ENCODE results near the gene KLHL33. TPM values are rescaled to one million over a fixed set of nuclear protein-coding genes. Genes with fewer than 3 reads are reported as not detected.

The KLHL33 gene
- total and polyA plus RNA-seq, 2 experiments from 2014 or later: 0.05 TPM; not detected in 1

GRCh38 chr14:20380681-20381080 is 55.3 kb downstream of the KLHL33 start:
- Histone ChIP-seq H3K27ac (no peak overlapping the region), H3K4me1 (ENCODE audit: insufficient read depth) (peaks cover 17% of the 10 kb centered on the region), H4K20me1 (ENCODE audit: insufficient read depth, poor library complexity, severe bottlenecking) (no peaks in the 10 kb centered on the region), H2AFZ (no peak overlapping the region), H3K9me2 (replicated peaks; ENCODE audit: insufficient read depth) (no peaks in the 10 kb centered on the region), H3K4me3 (no peak overlapping the region), H3K79me2 (no peaks in the 10 kb centered on the region), H3K27me3 (no peaks in the 10 kb centered on the region), H3K36me3 (replicated peaks; ENCODE audit: insufficient read depth, low read depth) (no peaks in the 10 kb centered on the region), H3K4me2 (no peak overlapping the region), H3K9me3 (ENCODE audit: low read depth) (no peaks in the 10 kb centered on the region)
- TF ChIP-seq, protein P1, sequence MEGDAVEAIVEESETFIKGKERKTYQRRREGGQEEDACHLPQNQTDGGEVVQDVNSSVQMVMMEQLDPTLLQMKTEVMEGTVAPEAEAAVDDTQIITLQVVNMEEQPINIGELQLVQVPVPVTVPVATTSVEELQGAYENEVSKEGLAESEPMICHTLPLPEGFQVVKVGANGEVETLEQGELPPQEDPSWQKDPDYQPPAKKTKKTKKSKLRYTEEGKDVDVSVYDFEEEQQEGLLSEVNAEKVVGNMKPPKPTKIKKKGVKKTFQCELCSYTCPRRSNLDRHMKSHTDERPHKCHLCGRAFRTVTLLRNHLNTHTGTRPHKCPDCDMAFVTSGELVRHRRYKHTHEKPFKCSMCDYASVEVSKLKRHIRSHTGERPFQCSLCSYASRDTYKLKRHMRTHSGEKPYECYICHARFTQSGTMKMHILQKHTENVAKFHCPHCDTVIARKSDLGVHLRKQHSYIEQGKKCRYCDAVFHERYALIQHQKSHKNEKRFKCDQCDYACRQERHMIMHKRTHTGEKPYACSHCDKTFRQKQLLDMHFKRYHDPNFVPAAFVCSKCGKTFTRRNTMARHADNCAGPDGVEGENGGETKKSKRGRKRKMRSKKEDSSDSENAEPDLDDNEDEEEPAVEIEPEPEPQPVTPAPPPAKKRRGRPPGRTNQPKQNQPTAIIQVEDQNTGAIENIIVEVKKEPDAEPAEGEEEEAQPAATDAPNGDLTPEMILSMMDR (IDR thresholded peaks at IDR 0.05; ENCODE audit: poor library complexity): no peak
- 94% methylated on average over 6 of the region's 6 CpGs for WGBS (ENCODE audit: low lambda C conversion rate, missing lambda C conversion rate)
- no peak for DNase-seq (ENCODE audit: low spot score)

DNA sequence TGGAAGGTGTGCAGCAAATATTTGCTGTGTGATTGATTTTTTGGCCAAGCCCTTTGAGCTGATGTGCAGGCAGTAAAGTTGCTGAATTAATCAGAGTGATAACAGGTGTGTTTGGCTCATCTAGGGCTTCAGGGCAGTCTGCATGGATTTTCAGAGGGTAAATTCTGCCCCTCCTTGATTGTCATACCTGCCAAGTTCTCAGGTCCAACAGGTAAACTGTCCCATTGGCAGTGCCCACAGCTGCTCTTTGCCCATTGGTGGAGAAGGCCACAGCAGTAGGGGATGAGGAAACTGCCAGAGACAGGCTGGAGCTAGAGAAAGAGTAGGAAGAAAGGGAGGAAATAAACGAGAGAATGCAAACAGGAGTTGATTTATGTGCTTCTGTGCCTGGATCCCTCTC is 56.2 kb downstream of the KLHL33 start:
- no peak for DNase-seq (ENCODE audit: low spot score)
- 80% methylated on average over 1 of the region's 1 CpG for WGBS (ENCODE audit: low lambda C conversion rate, missing lambda C conversion rate)
- TF ChIP-seq, protein P1 (IDR thresholded peaks at IDR 0.05; ENCODE audit: poor library complexity): no peak
- no peak for TF ChIP-seq EZH2phosphoT487 (IDR thresholded peaks at IDR 0.05; ENCODE audit: low read depth, severe bottlenecking, unreplicated experiment)
- TF ChIP-seq EZH2 (IDR thresholded peaks at IDR 0.05; ENCODE audit: borderline replicate concordance): no peak
- Histone ChIP-seq H3K4me2 (no peak overlapping the region), H3K4me1 (ENCODE audit: insufficient read depth) (peaks cover 19% of the 10 kb centered on the region), H3K27ac (no peak overlapping the region), H3K79me2 (no peaks in the 10 kb centered on the region), H3K36me3 (replicated peaks; ENCODE audit: insufficient read depth, low read depth) (no peaks in the 10 kb centered on the region), H3K4me3 (no peak overlapping the region), H3K27me3 (no peaks in the 10 kb centered on the region), H4K20me1 (ENCODE audit: insufficient read depth, poor library complexity, severe bottlenecking) (no peaks in the 10 kb centered on the region), H3K9me3 (ENCODE audit: low read depth) (no peaks in the 10 kb centered on the region), H2AFZ (no peak overlapping the region), H3K9me2 (replicated peaks; ENCODE audit: insufficient read depth) (no peaks in the 10 kb centered on the region)

GRCh38 chr14:20377171-20377570 is 58.8 kb downstream of the KLHL33 start:
- TF ChIP-seq EZH2 (IDR thresholded peaks at IDR 0.05; ENCODE audit: borderline replicate concordance) (no peak), EZH2phosphoT487 (IDR thresholded peaks at IDR 0.05; ENCODE audit: low read depth, severe bottlenecking, unreplicated experiment) (no peak)
- TF ChIP-seq, protein P1 (IDR thresholded peaks at IDR 0.05; ENCODE audit: poor library complexity): no peak
- Histone ChIP-seq H3K4me3 (no peak overlapping the region), H3K9me2 (replicated peaks; ENCODE audit: insufficient read depth) (no peaks in the 10 kb centered on the region), H3K9me3 (ENCODE audit: low read depth) (no peaks in the 10 kb centered on the region), H3K27me3 (no peaks in the 10 kb centered on the region), H4K20me1 (ENCODE audit: insufficient read depth, poor library complexity, severe bottlenecking) (no peaks in the 10 kb centered on the region), H3K4me1 (ENCODE audit: insufficient read depth) (peaks cover 19% of the 10 kb centered on the region), H3K27ac (peak overlapping the region; percentile 98), H3K79me2 (no peaks in the 10 kb centered on the region), H3K36me3 (replicated peaks; ENCODE audit: insufficient read depth, low read depth) (no peaks in the 10 kb centered on the region), H3K4me2 (peak overlapping the region; percentile 57), H2AFZ (no peak overlapping the region)
- 100% methylated on average over 2 of the region's 2 CpGs for WGBS (ENCODE audit: low lambda C conversion rate, missing lambda C conversion rate)
- DNase-seq (ENCODE audit: low spot score): no peak

GRCh38 chr14:20376071-20376588 is 59.8 kb downstream of the KLHL33 start:
- TF ChIP-seq, protein P1 (IDR thresholded peaks at IDR 0.05; ENCODE audit: poor library complexity): no peak
- TF ChIP-seq EZH2 (IDR thresholded peaks at IDR 0.05; ENCODE audit: borderline replicate concordance): no peak
- no peak for TF ChIP-seq EZH2phosphoT487 (IDR thresholded peaks at IDR 0.05; ENCODE audit: low read depth, severe bottlenecking, unreplicated experiment)
- 66% methylated on average over 12 of the region's 12 CpGs for whole genome bisulfite sequencing (ENCODE audit: low lambda C conversion rate, missing lambda C conversion rate)
- Histone ChIP-seq H4K20me1 (ENCODE audit: insufficient read depth, poor library complexity, severe bottlenecking) (no peaks in the 10 kb centered on the region), H3K4me1 (ENCODE audit: insufficient read depth) (peaks cover 19% of the 10 kb centered on the region), H3K4me2 (peak overlapping the region; percentile 57), H3K27me3 (no peaks in the 10 kb centered on the region), H3K36me3 (replicated peaks; ENCODE audit: insufficient read depth, low read depth) (no peaks in the 10 kb centered on the region), H3K27ac (peak overlapping the region; percentile 98), H3K79me2 (no peaks in the 10 kb centered on the region), H3K9me2 (replicated peaks; ENCODE audit: insufficient read depth) (no peaks in the 10 kb centered on the region), H3K9me3 (ENCODE audit: low read depth) (no peaks in the 10 kb centered on the region), H3K4me3 (no peak overlapping the region), H2AFZ (no peak overlapping the region)
- peak; percentile 85 for DNase-seq (ENCODE audit: low spot score)

All from hepatocyte (in vitro differentiated cells).